GM06990 (cell line): ENCODE results near the gene TSKS.

ENCODE experiments used
- DNase-seq: peaks from one replicate; pipeline ENCODE4 v3.0.0-alpha.2; 2011; ENCODE audit not compliant: insufficient read length; ENCODE audit errors: extremely low read depth
- H3K27me3 ChIP-seq: replicated peaks from 2 replicates; pipeline ENCODE4 v1.6.0; 2011; ENCODE audit warnings: low read length; ENCODE audit not compliant: control insufficient read depth, insufficient read depth
- H3K36me3 ChIP-seq: 2 replicates; pipeline ENCODE4 v1.5.1; 2011; ENCODE audit warnings: low read length; ENCODE audit not compliant: control insufficient read depth, insufficient read depth
- H3K4me3 ChIP-seq: replicated peaks from 2 replicates; pipeline ENCODE4 v1.5.1; 2011; ENCODE audit warnings: low read depth, mild to moderate bottlenecking, control low read depth, low read length
- CTCF ChIP-seq: IDR thresholded peaks from 2 replicates; pipeline ENCODE4 v1.5.1; 2011; ENCODE audit warnings: low read length, control low read depth, mild to moderate bottlenecking, inconsistent platforms; ENCODE audit not compliant: insufficient read depth, poor library complexity, severe bottlenecking

The TSKS gene

GRCh38 chr19:49803529-49803856, 40.4 kb upstream of the TSKS start:
- DNase-seq, result no peak
- no peaks in the 10 kb centered on the region for H3K27me3 ChIP-seq
- TF ChIP-seq CTCF, result no peak
- peaks cover 30% of the 10 kb centered on the region for H3K36me3 ChIP-seq
- H3K4me3 ChIP-seq, result no peak overlapping the region

- no peaks in the 10 kb centered on the region for H3K27me3 ChIP-seq
- no peak for DNase-seq
- H3K4me3 ChIP-seq, result no peak overlapping the region
- TF ChIP-seq CTCF, result no peak
- H3K36me3 ChIP-seq, result peaks cover 35% of the 10 kb centered on the region
Measured at GRCh38 chr19:49802836-49803528, 39.9 kb upstream of the TSKS start.

- no peak for DNase-seq
- Histone ChIP-seq H3K27me3 (no peaks in the 10 kb centered on the region), H3K36me3 (peaks cover 33% of the 10 kb centered on the region), H3K4me3 (no peak overlapping the region)
- TF ChIP-seq CTCF, result no peak
Measured at GRCh38 chr19:49801966-49802661, 39.0 kb upstream of the TSKS start.

DNA sequence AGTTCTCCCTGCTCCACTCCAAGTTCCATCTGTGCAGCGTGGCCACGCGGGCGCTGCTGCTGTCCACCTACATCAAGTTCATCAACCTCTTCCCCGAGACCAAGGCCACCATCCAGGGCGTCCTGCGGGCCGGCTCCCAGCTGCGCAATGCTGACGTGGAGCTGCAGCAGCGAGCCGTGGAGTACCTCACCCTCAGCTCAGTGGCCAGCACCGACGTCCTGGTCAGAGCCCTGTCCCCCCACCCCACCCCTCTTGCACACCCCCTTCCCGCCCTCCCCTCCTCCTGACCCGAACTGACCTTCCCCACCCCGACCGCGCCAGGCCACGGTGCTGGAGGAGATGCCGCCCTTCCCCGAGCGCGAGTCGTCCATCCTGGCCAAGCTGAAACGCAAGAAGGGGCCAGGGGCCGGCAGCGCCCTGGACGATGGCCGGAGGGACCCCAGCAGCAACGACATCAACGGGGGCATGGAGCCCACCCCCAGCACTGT, 38.3 kb upstream of the TSKS start:
- Histone ChIP-seq H3K36me3 (peaks cover 38% of the 10 kb centered on the region), H3K27me3 (no peaks in the 10 kb centered on the region), H3K4me3 (no peak overlapping the region)
- DNase-seq, result no peak
- TF ChIP-seq CTCF, result no peak

DNA sequence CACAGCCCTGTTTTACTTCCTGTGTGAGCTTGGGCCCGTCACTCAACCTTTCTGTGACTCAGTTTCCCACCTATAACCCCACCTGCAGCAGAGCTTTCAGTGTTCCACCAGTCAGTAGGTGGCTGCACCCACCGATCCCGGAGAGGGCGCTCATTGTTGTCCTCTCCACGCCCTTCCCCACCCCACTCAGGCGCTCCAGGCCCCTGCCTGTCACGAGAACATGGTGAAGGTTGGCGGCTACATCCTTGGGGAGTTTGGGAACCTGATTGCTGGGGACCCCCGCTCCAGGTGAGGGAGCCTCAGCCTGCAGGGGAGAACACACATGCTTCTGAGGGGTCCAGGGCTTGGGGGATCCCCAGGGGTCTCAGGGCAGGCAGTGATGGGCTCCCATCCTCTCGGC, 37.7 kb upstream of the TSKS start:
- H3K4me3 ChIP-seq, result no peak overlapping the region
- TF ChIP-seq CTCF, result no peak
- DNase-seq, result no peak
- peaks cover 44% of the 10 kb centered on the region for H3K36me3 ChIP-seq
- H3K27me3 ChIP-seq, result no peaks in the 10 kb centered on the region
